Neural cell (in vitro differentiated cells): ENCODE data around the gene GPX6.

Source experiments
- EP300 ChIP-seq: fragments of 450-650 bp; conservative IDR thresholded peaks from 2 replicates; pipeline ENCODE4 v1.6.1; 2014; ENCODE audit warnings: antibody characterized with exemption, mild to moderate bottlenecking, moderate library complexity; ENCODE audit not compliant: poor library complexity, severe bottlenecking
- POLR2AphosphoS5 ChIP-seq: IDR thresholded peaks from 2 replicates; pipeline ENCODE4 v1.6.1; 2012
- RAD21 ChIP-seq: fragments of 450-650 bp; conservative IDR thresholded peaks from 2 replicates; pipeline ENCODE4 v1.6.1; 2014; ENCODE audit warnings: antibody characterized with exemption, mild to moderate bottlenecking, moderate library complexity
- TAF1 ChIP-seq: IDR thresholded peaks from 2 replicates; pipeline ENCODE4 v1.6.1; 2012; ENCODE audit warnings: low read depth
- TF ChIP-seq, protein P1 (sequence below): fragments of 450-650 bp; IDR thresholded peaks from 2 replicates; pipeline ENCODE4 v1.5.1; 2014; ENCODE audit warnings: antibody characterized with exemption, mild to moderate bottlenecking, moderate library complexity; ENCODE audit not compliant: poor library complexity, severe bottlenecking
- TF ChIP-seq, protein P2 (sequence below): IDR thresholded peaks from 2 replicates; pipeline ENCODE4 v1.6.1; 2012; ENCODE audit warnings: borderline replicate concordance

DNA sequence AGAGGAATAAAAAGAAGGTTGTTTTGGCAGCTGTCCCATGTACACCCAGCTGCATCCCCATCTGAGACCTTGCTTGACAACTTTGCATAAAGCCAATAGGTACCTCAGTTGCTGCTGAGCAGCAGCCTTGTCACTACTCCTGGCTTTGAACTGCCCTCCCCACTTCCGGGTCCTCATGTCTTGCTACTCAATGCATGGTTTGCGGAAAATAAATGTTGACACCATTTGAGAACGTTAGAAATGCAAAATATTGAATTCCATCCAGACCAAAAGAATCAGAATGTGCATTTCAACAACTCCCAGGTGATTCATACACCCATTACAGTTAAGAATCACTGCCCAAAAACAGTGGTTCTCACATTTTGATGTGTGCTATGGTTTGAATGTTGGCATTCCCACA is 43.0 kb upstream of the GPX6 start:
- TF ChIP-seq, protein P1, sequence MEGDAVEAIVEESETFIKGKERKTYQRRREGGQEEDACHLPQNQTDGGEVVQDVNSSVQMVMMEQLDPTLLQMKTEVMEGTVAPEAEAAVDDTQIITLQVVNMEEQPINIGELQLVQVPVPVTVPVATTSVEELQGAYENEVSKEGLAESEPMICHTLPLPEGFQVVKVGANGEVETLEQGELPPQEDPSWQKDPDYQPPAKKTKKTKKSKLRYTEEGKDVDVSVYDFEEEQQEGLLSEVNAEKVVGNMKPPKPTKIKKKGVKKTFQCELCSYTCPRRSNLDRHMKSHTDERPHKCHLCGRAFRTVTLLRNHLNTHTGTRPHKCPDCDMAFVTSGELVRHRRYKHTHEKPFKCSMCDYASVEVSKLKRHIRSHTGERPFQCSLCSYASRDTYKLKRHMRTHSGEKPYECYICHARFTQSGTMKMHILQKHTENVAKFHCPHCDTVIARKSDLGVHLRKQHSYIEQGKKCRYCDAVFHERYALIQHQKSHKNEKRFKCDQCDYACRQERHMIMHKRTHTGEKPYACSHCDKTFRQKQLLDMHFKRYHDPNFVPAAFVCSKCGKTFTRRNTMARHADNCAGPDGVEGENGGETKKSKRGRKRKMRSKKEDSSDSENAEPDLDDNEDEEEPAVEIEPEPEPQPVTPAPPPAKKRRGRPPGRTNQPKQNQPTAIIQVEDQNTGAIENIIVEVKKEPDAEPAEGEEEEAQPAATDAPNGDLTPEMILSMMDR = no peak
- TF ChIP-seq POLR2AphosphoS5 (no peak), TAF1 (no peak), RAD21 (no peak), EP300 (no peak)
- TF ChIP-seq, protein P2, sequence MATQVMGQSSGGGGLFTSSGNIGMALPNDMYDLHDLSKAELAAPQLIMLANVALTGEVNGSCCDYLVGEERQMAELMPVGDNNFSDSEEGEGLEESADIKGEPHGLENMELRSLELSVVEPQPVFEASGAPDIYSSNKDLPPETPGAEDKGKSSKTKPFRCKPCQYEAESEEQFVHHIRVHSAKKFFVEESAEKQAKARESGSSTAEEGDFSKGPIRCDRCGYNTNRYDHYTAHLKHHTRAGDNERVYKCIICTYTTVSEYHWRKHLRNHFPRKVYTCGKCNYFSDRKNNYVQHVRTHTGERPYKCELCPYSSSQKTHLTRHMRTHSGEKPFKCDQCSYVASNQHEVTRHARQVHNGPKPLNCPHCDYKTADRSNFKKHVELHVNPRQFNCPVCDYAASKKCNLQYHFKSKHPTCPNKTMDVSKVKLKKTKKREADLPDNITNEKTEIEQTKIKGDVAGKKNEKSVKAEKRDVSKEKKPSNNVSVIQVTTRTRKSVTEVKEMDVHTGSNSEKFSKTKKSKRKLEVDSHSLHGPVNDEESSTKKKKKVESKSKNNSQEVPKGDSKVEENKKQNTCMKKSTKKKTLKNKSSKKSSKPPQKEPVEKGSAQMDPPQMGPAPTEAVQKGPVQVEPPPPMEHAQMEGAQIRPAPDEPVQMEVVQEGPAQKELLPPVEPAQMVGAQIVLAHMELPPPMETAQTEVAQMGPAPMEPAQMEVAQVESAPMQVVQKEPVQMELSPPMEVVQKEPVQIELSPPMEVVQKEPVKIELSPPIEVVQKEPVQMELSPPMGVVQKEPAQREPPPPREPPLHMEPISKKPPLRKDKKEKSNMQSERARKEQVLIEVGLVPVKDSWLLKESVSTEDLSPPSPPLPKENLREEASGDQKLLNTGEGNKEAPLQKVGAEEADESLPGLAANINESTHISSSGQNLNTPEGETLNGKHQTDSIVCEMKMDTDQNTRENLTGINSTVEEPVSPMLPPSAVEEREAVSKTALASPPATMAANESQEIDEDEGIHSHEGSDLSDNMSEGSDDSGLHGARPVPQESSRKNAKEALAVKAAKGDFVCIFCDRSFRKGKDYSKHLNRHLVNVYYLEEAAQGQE = no peak
